Measurements from ENCODE around the gene LSM3.
A peak's percentile ranks its signal among the peaks of the same experiment; 100 is the strongest.

LSM3 gene

GRCh38 chr3:14200276-14200675 is 21.7 kb downstream of the LSM3 start:
- DNase-seq (ENCODE audit: low read depth, low spot score): no peak

GRCh38 chr3:14200841-14201240 is 22.2 kb downstream of the LSM3 start:
- no peak for DNase-seq (ENCODE audit: low read depth, low spot score)

GRCh38 chr3:14201940-14202684 is 23.5 kb downstream of the LSM3 start:
- DNase-seq (ENCODE audit: low read depth, low spot score): no peak

GRCh38 chr3:14202874-14203520 is 24.4 kb downstream of the LSM3 start:
- peak; percentile 59 for DNase-seq (ENCODE audit: low read depth, low spot score)

- DNase-seq (ENCODE audit: low read depth, low spot score): peak; percentile 89
These were observed 25.0 kb downstream of the LSM3 start for GRCh38 chr3:14203521-14204079.

GRCh38 chr3:14204515-14205284 is 26.1 kb downstream of the LSM3 start:
- DNase-seq (ENCODE audit: low read depth, low spot score): no peak

- DNase-seq (ENCODE audit: low read depth, low spot score): peak; percentile 55
These were observed 28.0 kb downstream of the LSM3 start for GRCh38 chr3:14206548-14207177.

- no peak for DNase-seq (ENCODE audit: low read depth, low spot score)
These were observed 29.6 kb downstream of the LSM3 start for GRCh38 chr3:14208168-14208567.

GRCh38 chr3:14208977-14209394 is 30.4 kb downstream of the LSM3 start:
- no peak for DNase-seq (ENCODE audit: low read depth, low spot score)

GRCh38 chr3:14209581-14210289 is 31.1 kb downstream of the LSM3 start:
- DNase-seq (ENCODE audit: low read depth, low spot score): peak; percentile 50

- no peak for DNase-seq (ENCODE audit: low read depth, low spot score)
These were observed 31.7 kb downstream of the LSM3 start for GRCh38 chr3:14210290-14210688.

- DNase-seq (ENCODE audit: low read depth, low spot score): peak; percentile 42
These were observed 32.4 kb downstream of the LSM3 start for GRCh38 chr3:14210843-14211594.

GRCh38 chr3:14211621-14212020 is 33.0 kb downstream of the LSM3 start:
- no peak for DNase-seq (ENCODE audit: low read depth, low spot score)

GRCh38 chr3:14212032-14212431 is 33.4 kb downstream of the LSM3 start:
- DNase-seq (ENCODE audit: low read depth, low spot score): no peak

GRCh38 chr3:14213066-14213774 is 34.6 kb downstream of the LSM3 start:
- DNase-seq (ENCODE audit: low read depth, low spot score): no peak

GRCh38 chr3:14214764-14215163 is 36.1 kb downstream of the LSM3 start:
- DNase-seq (ENCODE audit: low read depth, low spot score): no peak

- DNase-seq (ENCODE audit: low read depth, low spot score): peak; percentile 88
These were observed 37.8 kb downstream of the LSM3 start for GRCh38 chr3:14216257-14217048.

- DNase-seq (ENCODE audit: low read depth, low spot score): no peak
These were observed 39.7 kb downstream of the LSM3 start for GRCh38 chr3:14218355-14218754.

GRCh38 chr3:14220933-14221332 is 42.3 kb downstream of the LSM3 start:
- DNase-seq (ENCODE audit: low read depth, low spot score): no peak

Measured in ELF-1 (cell line).